ENCODE data around the gene PRSS27. TPM values are rescaled to one million over a fixed set of nuclear protein-coding genes. Genes with fewer than 3 reads are reported as not detected.

The PRSS27 gene
- total and polyA plus RNA-seq, 2 donors (not counting 1 experiment from before 2014, with no cell fraction given): 0.24 to 1.2 TPM

DNA sequence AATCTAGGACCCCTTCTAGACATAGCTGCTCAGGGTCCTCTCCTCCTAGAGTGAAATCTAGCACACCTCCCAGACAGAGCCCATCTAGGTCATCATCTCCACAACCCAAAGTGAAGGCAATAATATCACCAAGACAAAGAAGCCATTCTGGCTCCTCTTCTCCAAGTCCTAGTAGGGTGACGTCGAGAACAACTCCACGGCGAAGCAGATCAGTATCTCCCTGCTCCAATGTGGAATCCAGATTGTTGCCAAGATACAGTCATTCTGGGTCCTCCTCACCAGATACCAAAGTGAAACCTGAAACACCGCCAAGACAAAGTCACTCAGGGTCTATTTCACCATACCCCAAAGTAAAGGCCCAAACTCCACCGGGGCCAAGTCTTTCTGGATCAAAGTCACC, 43.1 kb upstream of the PRSS27 start:
- Histone ChIP-seq H4K20me1 (ENCODE audit: control insufficient read depth, extremely low read depth, insufficient read depth, low read length) (peaks cover 4% of the 10 kb centered on the region), H3K9ac (ENCODE audit: insufficient read depth, low read length) (no peak overlapping the region), H3K9me3 (ENCODE audit: control insufficient read depth, insufficient read depth, low read depth, low read length) (no peaks in the 10 kb centered on the region), H3K36me3 (ENCODE audit: control insufficient read depth, insufficient read depth, low read length) (peaks cover 67% of the 10 kb centered on the region), H3K4me3 (replicated peaks in 1 of 4; ENCODE audit: control extremely low read depth in 1 of 4, insufficient read depth in 1 of 4, low read depth in 3 of 4, low read length in 4 of 4) (no peak overlapping the region), H3K79me2 (ENCODE audit: control insufficient read depth, insufficient read depth, low read length) (peaks cover 90% of the 10 kb centered on the region), H3K4me2 (ENCODE audit: extremely low read depth, insufficient read depth, low read length) (no peak overlapping the region), H2AFZ (ENCODE audit: low read length) (no peak overlapping the region), H3K27me3 (ENCODE audit: control insufficient read depth, insufficient read depth, low read length) (no peaks in the 10 kb centered on the region), H3K27ac (ENCODE audit: insufficient read depth, low read length) (no peak overlapping the region), H3K4me1 (ENCODE audit: control insufficient read depth, extremely low read depth, insufficient read depth, low read length) (peaks cover 4% of the 10 kb centered on the region)
- TF ChIP-seq CTCF (conservative IDR thresholded peaks at IDR 0.05 in 1 of 2, IDR thresholded peaks at IDR 0.05 in 1 of 2; ENCODE audit: low read depth in 1 of 2, low read length in 2 of 2) (no peak), EZH2 (IDR thresholded peaks at IDR 0.05; ENCODE audit: low read length, missing control alignments) (no peak)
- no peak for DNase-seq (ENCODE audit: low read depth in 2 of 2)

GRCh38 chr16:2762711-2763110, 42.7 kb upstream of the PRSS27 start:
- H3K4me1 ChIP-seq (ENCODE audit: control insufficient read depth, extremely low read depth, insufficient read depth, low read length): peaks cover 2% of the 10 kb centered on the region
- DNase-seq (ENCODE audit: low read depth in 2 of 2): no peak
- no peak overlapping the region for H2AFZ ChIP-seq (ENCODE audit: low read length)
- H3K4me2 ChIP-seq (ENCODE audit: extremely low read depth, insufficient read depth, low read length): no peak overlapping the region
- peaks cover 4% of the 10 kb centered on the region for H4K20me1 ChIP-seq (ENCODE audit: control insufficient read depth, extremely low read depth, insufficient read depth, low read length)
- peaks cover 68% of the 10 kb centered on the region for H3K36me3 ChIP-seq (ENCODE audit: control insufficient read depth, insufficient read depth, low read length)
- peaks cover 90% of the 10 kb centered on the region for H3K79me2 ChIP-seq (ENCODE audit: control insufficient read depth, insufficient read depth, low read length)
- no peaks in the 10 kb centered on the region for H3K27me3 ChIP-seq (ENCODE audit: control insufficient read depth, insufficient read depth, low read length)
- no peak overlapping the region for H3K9ac ChIP-seq (ENCODE audit: insufficient read depth, low read length)
- no peak overlapping the region for H3K4me3 ChIP-seq (replicated peaks in 1 of 4; ENCODE audit: control extremely low read depth in 1 of 4, insufficient read depth in 1 of 4, low read depth in 3 of 4, low read length in 4 of 4)
- no peaks in the 10 kb centered on the region for H3K9me3 ChIP-seq (ENCODE audit: control insufficient read depth, insufficient read depth, low read depth, low read length)
- no peak overlapping the region for H3K27ac ChIP-seq (ENCODE audit: insufficient read depth, low read length)
- TF ChIP-seq CTCF (conservative IDR thresholded peaks at IDR 0.05 in 1 of 2, IDR thresholded peaks at IDR 0.05 in 1 of 2; ENCODE audit: low read depth in 1 of 2, low read length in 2 of 2) (no peak), EZH2 (IDR thresholded peaks at IDR 0.05; ENCODE audit: low read length, missing control alignments) (no peak)

- Histone ChIP-seq H3K4me2 (ENCODE audit: extremely low read depth, insufficient read depth, low read length) (no peak overlapping the region), H3K27me3 (ENCODE audit: control insufficient read depth, insufficient read depth, low read length) (no peaks in the 10 kb centered on the region), H3K27ac (ENCODE audit: insufficient read depth, low read length) (no peak overlapping the region), H3K4me3 (replicated peaks in 1 of 4; ENCODE audit: control extremely low read depth in 1 of 4, insufficient read depth in 1 of 4, low read depth in 3 of 4, low read length in 4 of 4) (no peak overlapping the region), H3K36me3 (ENCODE audit: control insufficient read depth, insufficient read depth, low read length) (peaks cover 66% of the 10 kb centered on the region), H2AFZ (ENCODE audit: low read length) (no peak overlapping the region), H3K9me3 (ENCODE audit: control insufficient read depth, insufficient read depth, low read depth, low read length) (no peaks in the 10 kb centered on the region), H3K9ac (ENCODE audit: insufficient read depth, low read length) (no peak overlapping the region), H4K20me1 (ENCODE audit: control insufficient read depth, extremely low read depth, insufficient read depth, low read length) (peaks cover 2% of the 10 kb centered on the region), H3K79me2 (ENCODE audit: control insufficient read depth, insufficient read depth, low read length) (peaks cover 90% of the 10 kb centered on the region), H3K4me1 (ENCODE audit: control insufficient read depth, extremely low read depth, insufficient read depth, low read length) (peaks cover 2% of the 10 kb centered on the region)
- no peak for DNase-seq (ENCODE audit: low read depth in 2 of 2)
- no peak for TF ChIP-seq EZH2 (IDR thresholded peaks at IDR 0.05; ENCODE audit: low read length, missing control alignments)
- TF ChIP-seq CTCF (conservative IDR thresholded peaks at IDR 0.05 in 1 of 2, IDR thresholded peaks at IDR 0.05 in 1 of 2; ENCODE audit: low read depth in 1 of 2, low read length in 2 of 2): no peak
Observed at GRCh38 chr16:2761886-2762583, 42.0 kb upstream of the PRSS27 start.
